Stimulated activated CD4-positive, alpha-beta T cell treated with anti-CD3 and anti-CD28 coated beads, Interleukin-1b, Interleukin-23, amount 100 ng/mL, for 24 hours (primary cell): ENCODE results near the gene PRM1.
A peak's percentile ranks its signal among the peaks of the same experiment; 100 is the strongest.

Source experiments
- DNase-seq, 4 experiments: peaks; one replicate each; pipeline ENCODE4 v3.0.0-alpha.2; 2020; ENCODE audit warnings: low read depth in 4 of 4, low spot score in 1 of 4

The PRM1 gene

DNA sequence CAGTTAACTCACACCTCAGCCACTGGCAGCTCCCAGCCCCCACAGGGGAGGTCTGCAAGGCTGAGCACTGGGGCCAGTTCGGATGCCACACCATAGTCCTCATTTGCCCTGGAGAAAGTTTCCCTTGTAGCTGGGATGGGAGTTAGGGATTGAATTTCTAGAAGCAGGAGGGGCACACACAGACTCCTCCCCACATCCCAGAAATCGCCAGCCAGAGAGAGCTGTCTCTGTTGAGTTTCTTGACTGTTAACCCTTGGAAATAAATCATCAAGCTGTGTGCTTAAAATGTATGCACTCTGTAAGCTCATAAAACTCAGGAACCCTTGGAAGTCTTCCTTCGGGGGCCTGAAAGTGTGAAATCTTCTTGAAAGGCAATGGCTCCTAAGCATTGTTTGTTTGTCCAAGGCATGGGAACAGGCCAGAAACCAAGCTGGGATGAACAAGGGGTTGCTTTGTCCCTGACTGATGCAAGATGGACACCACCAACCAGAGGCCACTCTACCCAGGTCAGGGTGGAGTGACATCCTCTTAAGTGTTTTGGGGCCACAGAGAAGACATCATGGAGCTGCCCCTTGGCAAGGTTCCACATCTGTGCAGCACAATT lies 7.3 kb downstream of the PRM1 start:
- no peak for DNase-seq

DNA sequence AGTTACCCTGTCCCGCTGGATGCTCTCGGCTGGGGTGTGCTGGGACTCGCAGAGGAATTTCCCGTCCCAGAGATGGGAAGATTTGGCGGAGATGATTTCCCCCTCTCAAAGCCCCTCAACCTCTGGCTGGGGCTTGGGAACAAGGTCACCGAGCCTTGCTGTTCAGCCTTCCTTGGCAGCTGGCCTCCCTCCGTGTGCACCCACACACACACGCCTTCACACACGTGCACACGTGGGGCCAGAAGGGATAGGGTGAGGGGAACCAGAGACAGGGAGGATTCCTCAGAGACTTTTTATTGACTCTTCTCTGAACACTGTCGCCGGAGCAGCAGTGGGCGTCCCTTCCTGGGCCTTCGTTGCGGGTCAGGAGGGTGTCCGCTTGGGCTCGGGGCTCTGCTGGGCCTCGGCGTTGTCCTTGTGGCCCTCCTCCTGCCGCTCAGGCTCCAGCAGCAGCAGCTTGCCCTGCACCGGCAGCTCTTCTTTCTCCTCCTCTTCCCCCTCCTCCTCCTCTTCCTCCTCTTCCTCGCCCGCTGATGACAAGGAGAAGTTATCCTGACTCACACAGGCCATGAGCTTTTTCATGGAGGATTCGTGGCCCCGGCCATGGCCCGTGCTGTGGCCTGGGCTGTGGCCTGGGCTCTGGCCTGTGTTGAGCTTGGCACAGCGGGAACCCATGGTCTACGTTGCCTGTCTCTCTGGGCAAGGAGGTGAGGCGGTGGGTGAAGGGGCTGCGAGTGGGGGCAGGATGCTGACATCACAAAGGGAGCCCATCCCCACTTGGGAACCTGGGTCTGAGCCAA lies 8.0 kb downstream of the PRM1 start, which contains the start of gene PRM3:
PRM3 (minus strand) TSS at position 709 of the 800 bp plus-strand sequence; CDS start at position 675, 34 bp downstream.
- no peak for DNase-seq

GRCh38 chr16:11272484-11272883 lies 8.6 kb downstream of the PRM1 start:
- no peak for DNase-seq

- DNase-seq: no peak
These were observed 9.5 kb downstream of the PRM1 start for GRCh38 chr16:11271610-11272009.

GRCh38 chr16:11270602-11271162 lies 10.4 kb downstream of the PRM1 start:
- no peak for DNase-seq

- DNase-seq: no peak
These were observed 12.2 kb downstream of the PRM1 start, which contains the start of gene TNP2 for GRCh38 chr16:11268921-11269375. Gene TNP2 (minus strand): TSS chr16:11269325. CDS start chr16:11269262, 63 bp downstream.

DNA sequence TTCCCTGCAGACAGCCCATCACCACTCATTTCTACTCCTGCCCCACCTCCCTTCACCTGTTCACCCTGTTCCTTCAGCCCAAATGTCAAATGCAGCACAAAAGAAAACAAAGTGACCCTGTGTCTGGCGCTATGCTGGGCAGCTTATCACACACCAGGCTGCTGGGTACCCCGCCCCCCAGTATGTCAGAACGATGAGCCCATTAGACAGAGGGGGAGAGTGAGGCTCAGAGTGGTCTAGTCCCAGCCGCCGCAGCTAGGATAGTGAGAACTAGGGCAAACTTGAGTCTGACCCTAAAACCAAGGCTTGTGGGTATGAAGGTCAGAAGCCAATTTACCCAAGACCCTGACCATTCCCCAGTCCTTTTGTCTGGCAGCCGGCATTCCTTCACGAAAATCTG lies 16.0 kb downstream of the PRM1 start:
- DNase-seq: no peak

DNA sequence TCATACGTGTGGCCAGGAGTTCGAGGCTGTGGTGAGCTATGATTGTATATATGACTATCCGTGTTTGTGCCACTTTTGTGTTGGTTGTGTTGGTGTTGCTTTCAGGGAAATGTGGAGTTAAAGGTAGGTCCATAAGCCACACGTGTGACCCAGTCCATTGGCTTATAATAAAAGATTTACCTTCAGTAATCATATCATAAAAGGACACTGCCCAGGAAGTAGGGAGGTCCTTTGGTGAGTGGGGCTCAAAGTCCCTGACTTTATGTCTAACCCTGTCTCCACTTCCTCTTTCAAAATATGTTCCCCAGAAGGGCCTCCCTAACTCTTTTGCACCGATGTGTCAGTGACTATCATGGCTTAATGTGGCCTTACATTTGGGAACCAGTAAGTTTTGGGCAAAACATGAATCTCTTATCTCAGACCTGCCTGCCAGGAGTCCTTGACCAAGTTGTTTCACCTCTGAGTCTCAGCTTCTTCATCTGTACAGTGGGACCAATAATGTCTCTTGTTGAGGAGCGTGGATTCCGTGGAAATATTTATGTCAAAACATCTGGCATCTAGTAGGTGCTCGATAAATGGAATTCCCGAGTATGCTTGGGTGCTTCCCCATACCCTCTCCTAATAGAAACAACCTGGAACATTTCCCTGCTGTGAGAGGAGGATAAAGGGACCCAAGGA lies 16.8 kb downstream of the PRM1 start:
- DNase-seq: no peak

DNA sequence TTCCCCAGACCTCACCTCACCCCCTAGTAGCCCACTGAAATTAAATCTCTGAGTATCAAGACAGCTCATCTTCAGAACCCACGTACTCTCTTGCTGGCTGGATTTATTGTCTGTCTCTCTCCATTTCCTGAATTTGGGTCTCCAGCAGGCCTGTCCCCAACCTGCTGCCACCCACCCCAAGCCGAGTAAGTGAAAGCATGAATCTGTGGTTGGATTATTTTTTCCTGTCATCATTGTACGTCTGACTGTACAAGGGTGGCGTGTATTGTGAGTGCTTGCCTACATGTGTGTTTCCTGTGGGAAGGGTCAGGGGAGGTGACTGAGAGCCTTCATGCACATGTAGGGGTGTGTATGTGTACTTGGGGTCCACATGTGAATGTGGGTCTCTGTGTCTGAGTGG lies 17.4 kb downstream of the PRM1 start:
- no peak for DNase-seq

GRCh38 chr16:11262915-11263314 lies 18.2 kb downstream of the PRM1 start:
- no peak for DNase-seq

DNA sequence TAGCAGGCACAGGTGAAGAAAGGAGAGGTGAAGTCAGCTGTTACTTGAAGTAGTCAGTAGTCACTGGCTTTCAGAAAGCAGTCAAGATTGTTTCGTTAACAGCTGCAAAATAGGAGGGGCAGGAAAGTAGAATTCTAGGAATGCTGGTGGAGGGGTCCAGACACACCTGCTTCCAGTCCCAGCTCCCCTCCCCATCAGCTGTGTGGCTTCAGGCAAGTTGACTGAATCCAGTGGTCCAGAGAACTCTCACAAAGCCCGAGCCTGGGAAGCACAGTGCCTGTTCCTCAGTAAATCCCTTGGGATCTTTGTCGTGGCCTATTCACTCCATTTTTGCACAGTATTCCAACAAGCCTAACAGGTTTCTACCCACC lies 20.5 kb downstream of the PRM1 start:
- no peak for DNase-seq

GRCh38 chr16:11259655-11260595 lies 21.2 kb downstream of the PRM1 start:
- DNase-seq: no peak

GRCh38 chr16:11258553-11259492 lies 22.3 kb downstream of the PRM1 start:
- DNase-seq: no peak

DNA sequence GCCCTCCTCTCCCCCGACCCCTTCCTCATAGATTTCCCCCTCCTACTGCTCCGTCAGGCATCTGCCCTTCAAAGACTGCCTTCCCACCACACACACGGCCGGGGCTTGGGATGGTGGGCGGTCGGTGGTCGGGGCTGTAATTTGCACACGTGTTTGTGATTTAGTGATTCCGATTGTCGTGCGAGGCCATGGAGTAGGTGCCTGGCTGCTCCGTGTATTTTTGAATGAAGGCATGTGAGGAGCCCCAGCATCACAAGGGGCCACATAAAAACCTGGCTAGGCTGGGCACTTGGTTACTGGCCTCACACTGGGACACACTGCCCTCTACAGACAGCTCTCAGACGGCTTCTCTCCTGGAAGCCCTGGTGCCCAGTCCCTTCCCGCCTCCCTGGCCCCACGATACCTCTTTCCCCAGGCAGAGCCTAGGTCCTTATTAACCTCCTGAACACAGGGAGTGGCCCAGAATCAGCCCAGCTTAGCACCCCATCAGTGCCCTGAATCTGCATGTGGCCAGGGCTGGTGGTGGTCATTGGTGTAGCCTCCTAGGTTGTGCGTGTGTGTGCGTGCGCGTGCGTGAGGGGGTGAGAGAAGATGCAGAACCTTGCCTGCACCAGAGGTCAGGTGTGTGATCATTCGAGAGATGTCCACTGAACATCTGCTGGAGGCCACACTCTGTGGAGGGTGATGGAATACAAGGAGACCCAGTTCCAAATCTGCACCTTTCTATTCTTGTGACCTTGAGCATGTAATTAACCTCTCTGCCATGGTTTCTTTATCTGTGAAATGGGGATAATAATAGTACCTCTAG lies 23.8 kb downstream of the PRM1 start:
- DNase-seq: no peak

DNA sequence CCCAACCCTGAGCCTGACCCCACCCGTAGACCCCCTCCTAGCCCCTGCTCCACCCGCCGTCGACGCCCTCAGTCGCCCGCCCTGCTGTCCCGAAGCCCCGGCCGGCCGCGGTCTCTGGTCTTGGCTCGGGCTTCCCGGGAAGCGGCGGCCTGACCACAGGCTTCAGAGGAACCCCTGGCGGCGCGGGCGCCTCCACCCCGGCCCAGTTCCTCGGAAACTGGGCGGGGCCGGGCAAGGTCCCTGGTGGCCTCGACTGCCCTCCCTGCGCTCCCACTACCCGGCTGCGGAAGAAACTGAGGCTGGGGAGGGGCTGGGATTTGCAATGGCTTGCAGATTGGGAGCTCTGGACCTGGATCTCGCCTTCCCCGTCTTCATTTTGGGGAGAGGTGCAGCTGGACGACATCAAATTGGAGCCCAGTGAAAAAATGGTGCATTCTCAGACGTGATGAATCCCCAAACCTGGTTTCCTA lies 24.4 kb downstream of the PRM1 start:
- no peak for DNase-seq

DNA sequence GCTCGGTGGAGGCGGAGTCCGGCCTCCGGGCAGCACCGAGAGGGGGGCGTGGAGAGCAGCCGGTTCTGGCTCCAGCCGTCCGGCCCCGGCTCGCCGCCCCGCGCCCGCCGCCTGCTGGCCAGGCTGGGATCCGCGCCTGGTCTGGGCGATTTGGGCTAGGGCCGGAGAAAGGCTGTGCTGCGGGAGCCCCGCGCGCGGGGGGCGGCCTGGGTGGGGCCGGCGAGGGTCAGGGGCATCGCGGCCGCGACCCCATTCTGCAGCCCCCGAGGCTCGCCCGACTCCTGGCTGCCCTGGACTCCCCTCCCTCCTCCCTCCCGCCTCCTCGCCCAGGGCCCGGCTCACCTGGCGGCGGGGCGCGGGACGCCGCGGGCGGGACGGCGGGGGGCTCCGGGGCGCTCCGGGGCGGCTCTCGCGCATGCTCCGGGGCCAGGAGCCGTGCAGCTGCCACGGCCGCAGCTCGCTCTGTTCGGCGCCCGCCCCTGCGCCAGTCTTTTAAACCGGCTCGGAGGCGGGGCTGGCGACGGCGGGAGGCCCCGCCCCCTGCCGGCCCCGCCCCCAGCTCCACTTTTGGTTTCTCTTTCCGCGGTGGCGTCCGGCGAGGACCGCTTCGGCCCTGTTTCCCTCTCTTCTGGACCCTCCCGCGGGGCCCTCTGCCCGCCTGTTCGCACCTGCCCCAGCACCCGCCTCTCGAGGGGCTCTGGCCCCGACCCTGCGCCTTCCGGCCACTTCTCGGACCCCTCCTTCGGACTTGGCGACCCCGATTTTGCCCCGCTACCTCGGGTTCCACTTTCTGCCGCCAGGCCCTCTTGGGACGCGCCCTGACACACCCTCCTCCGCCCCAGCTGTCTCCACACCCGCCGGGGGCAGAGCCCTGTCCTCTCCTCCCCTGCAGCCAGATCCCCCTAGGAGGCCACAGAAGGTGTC lies 25.1 kb downstream of the PRM1 start, which contains the start of gene SOCS1:
SOCS1 (minus strand) TSS at position 468 of the 924 bp plus-strand sequence. CDS start 726 bp downstream, outside the sequence.
- DNase-seq: peak; percentile 74 to 86 (median 80)
